RWPE2 (cell line): ENCODE measurements around the gene AURKB.

Experiments used
- ATAC-seq: fragments of 200-7000 bp; cut with Tn5 transposase; 3 replicates; pipeline ENCODE4 v1.9.1; 2021; ENCODE audit warnings: low read depth
- DNase-seq: peaks from one replicate; pipeline ENCODE4 v3.0.0-alpha.2; 2020; ENCODE audit warnings: low spot score
- H3K27ac ChIP-seq: fragments of 450-650 bp; 2 replicates; pipeline ENCODE4 v1.5.1; 2017; ENCODE audit warnings: mild to moderate bottlenecking; ENCODE audit not compliant: poor library complexity, severe bottlenecking
- H3K27me3 ChIP-seq: fragments of 250-450 bp; sonication (Bioruptor Pico); 2 replicates; pipeline ENCODE4 v1.5.1; 2021; ENCODE audit warnings: mild to moderate bottlenecking, moderate library complexity; ENCODE audit not compliant: insufficient read depth, poor library complexity, severe bottlenecking
- H3K36me3 ChIP-seq: fragments of 250-450 bp; sonication (Bioruptor Pico); 2 replicates; pipeline ENCODE4 v1.5.1; 2020; ENCODE audit warnings: low read depth, mild to moderate bottlenecking, moderate library complexity
- H3K4me1 ChIP-seq: fragments of 250-450 bp; sonication (Bioruptor Pico); 2 replicates; pipeline ENCODE4 v1.5.1; 2021; ENCODE audit warnings: mild to moderate bottlenecking, moderate library complexity; ENCODE audit not compliant: insufficient read depth, poor library complexity, severe bottlenecking
- H3K4me3 ChIP-seq: fragments of 250-450 bp; sonication (Bioruptor Pico); 2 replicates; pipeline ENCODE4 v1.5.1; 2021; ENCODE audit warnings: mild to moderate bottlenecking, moderate library complexity; ENCODE audit not compliant: severe bottlenecking
- H3K9me3 ChIP-seq: fragments of 250-450 bp; sonication (Bioruptor Pico); 2 replicates; pipeline ENCODE4 v1.5.1; 2021; ENCODE audit warnings: mild to moderate bottlenecking, moderate library complexity; ENCODE audit not compliant: severe bottlenecking
- TF ChIP-seq, protein P1 (sequence below): fragments of 450-650 bp; IDR thresholded peaks from one replicate; pipeline ENCODE4 v1.5.1; 2017; ENCODE audit warnings: mild to moderate bottlenecking, moderate library complexity; ENCODE audit not compliant: poor library complexity, severe bottlenecking

The AURKB gene

DNA sequence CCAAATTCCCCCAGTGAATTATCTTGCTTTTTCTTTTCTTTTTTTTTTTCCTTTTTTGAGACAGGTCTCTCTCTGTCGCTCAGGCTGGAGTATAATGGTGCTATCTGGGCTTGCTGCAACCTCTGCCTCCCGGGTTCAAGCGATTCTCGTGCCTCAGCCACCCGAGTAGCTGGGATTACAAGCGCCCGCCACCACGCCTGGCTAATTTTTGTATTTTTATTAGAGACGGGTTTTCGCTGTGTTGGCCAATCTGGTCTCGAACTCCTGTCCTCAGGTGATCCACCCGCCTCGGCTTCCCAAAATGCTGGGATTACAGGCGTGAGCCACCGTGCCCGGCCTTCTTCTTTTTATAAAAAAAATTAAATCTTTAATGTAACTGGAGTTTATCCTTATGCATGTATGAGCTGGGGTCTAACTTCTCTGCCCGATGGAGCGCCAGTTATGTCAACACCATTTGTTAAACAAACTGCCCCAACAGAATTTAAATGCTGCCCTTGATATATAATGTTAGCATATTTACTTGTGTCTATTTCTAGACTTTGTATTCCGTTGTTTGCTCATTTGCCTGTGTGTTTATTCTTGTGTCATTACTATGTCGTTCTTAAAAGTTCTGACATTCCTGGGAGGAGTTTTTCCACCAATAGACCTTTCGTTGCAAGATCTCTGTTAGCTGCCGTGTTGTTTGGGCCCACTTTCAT, 535 bp upstream of the AURKB start:
- TF ChIP-seq, protein P1, sequence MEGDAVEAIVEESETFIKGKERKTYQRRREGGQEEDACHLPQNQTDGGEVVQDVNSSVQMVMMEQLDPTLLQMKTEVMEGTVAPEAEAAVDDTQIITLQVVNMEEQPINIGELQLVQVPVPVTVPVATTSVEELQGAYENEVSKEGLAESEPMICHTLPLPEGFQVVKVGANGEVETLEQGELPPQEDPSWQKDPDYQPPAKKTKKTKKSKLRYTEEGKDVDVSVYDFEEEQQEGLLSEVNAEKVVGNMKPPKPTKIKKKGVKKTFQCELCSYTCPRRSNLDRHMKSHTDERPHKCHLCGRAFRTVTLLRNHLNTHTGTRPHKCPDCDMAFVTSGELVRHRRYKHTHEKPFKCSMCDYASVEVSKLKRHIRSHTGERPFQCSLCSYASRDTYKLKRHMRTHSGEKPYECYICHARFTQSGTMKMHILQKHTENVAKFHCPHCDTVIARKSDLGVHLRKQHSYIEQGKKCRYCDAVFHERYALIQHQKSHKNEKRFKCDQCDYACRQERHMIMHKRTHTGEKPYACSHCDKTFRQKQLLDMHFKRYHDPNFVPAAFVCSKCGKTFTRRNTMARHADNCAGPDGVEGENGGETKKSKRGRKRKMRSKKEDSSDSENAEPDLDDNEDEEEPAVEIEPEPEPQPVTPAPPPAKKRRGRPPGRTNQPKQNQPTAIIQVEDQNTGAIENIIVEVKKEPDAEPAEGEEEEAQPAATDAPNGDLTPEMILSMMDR, result no peak
- peaks cover 40% of the 10 kb centered on the region for H3K36me3 ChIP-seq
- ATAC-seq (no peak), DNase-seq (no peak)
- H3K27me3 ChIP-seq, result no peaks in the 10 kb centered on the region
- H3K4me3 ChIP-seq, result peak overlapping the region; percentile 65
- peak overlapping the region; percentile 85 for H3K27ac ChIP-seq
- H3K9me3 ChIP-seq, result no peaks in the 10 kb centered on the region
- peaks cover 14% of the 10 kb centered on the region for H3K4me1 ChIP-seq

DNA sequence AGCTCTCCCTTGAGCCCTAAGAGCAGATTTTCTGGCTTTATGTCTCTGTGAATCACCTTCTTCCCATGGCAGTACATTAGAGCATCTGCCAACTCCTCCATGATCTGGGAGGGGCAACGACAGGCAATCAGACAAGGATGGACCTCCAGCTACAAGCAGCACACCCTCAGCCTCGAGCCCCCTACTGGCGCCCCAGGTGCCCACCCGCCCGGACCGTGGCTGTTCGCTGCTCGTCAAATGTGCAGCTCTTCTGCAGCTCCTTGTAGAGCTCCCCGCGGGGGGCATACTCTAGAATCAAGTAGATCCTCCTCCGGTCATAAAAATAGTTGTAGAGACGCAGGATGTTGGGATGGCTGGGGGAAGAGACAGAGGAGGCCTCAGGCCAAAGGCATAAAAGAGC, 3.8 kb downstream of the AURKB start:
- peaks cover 58% of the 10 kb centered on the region for H3K36me3 ChIP-seq

DNA sequence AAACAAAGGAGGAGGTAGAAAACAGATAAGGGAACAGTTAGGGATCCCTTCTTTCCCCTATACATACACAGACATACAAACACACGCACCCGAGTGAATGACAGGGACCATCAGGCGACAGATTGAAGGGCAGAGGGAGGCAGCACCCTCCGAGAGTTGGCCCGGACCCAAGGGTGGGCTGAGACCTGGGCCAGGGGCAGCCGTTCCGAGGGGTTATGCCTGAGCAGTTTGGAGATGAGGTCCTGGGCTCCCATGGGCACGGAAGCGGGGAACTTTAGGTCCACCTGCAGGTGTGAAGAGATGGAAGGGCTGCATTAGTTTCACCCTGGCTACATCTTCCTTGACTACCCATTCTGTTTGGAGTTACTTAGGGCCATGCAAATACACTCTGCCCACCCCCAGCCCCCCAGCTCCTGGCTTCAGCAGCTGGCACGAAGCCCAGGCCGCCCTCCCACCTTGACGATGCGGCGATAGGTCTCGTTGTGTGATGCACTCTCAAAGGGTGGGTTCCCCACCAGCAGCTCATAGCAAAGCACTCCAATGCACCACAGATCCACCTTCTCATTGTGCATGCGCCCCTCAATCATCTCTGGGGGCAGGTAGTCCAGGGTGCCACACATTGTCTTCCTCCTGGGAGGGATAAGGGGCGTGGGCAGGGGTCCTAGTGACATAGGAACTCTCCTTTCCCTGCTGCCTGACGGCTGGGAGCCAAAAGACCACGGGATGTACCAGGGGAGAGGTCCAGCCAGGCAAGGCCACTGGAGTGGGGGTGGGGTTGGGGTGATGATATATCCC, 5.4 kb downstream of the AURKB start:
- DNase-seq (no peak), ATAC-seq (no peak)
- Histone ChIP-seq H3K4me1 (peaks cover 11% of the 10 kb centered on the region), H3K9me3 (no peaks in the 10 kb centered on the region), H3K27me3 (no peaks in the 10 kb centered on the region), H3K4me3 (no peak overlapping the region), H3K36me3 (peaks cover 58% of the 10 kb centered on the region), H3K27ac (no peak overlapping the region)
- TF ChIP-seq, protein P1, result no peak

More for the DNA sequence above, 3.8 kb downstream of the AURKB start:
- TF ChIP-seq, protein P1, result no peak
- peaks cover 14% of the 10 kb centered on the region for H3K4me1 ChIP-seq
- H3K27me3 ChIP-seq, result no peaks in the 10 kb centered on the region
- no peak overlapping the region for H3K4me3 ChIP-seq
- no peak for ATAC-seq
- no peak overlapping the region for H3K27ac ChIP-seq
- no peak for DNase-seq
- H3K9me3 ChIP-seq, result no peaks in the 10 kb centered on the region

DNA sequence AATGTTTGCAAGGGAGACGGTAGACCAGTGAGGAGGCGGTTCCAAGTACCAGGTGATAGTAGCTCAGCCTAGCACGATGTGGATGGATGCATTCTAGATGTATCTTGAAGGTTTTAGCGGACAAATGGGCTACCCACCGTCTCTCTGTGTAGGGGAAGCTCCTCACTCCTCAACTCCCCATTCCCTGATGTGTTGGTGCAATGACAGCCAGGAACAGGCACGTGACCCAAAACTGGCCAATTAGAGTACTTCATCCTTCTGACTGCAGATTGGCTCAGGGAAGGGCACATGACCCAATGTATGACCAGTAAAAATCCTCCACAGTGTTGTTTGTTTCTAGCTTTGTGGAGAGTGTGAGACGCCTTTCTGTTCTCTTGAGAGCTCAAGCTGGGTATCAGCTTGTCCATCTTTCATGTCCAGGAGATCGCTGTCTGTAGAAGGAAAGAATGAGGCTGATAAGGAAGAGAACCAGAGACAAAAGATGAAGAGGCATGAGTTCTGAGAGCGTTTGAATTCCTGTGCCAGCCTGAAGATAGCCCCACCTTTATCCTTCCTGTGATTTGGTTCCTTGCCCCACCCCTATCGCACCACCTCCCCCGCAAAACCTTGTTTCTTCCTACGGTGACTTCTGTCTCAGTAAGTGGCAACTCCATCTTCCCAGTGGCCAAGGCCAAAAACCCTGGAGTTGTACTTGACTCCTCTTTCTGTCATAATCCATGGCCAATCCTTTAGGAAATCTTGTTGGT, 18.1 kb downstream of the AURKB start:
- Histone ChIP-seq H3K27me3 (no peaks in the 10 kb centered on the region), H3K36me3 (no peaks in the 10 kb centered on the region), H3K27ac (peak overlapping the region; percentile 42), H3K4me1 (peaks cover 9% of the 10 kb centered on the region), H3K4me3 (peak overlapping the region; percentile 26), H3K9me3 (no peaks in the 10 kb centered on the region)
- ATAC-seq, result peak; percentile 59
- DNase-seq, result peak; percentile 83
- TF ChIP-seq, protein P1, result no peak
